BE2C (cell line): Measurements from ENCODE around the gene MAPKAPK2.

ENCODE experiments used
- DNase-seq: peaks from one replicate; pipeline ENCODE4 v3.0.0-alpha.2; 2020
- H3K27me3 ChIP-seq: fragments of 250-450 bp; sonication (Bioruptor Pico); 2 replicates; pipeline ENCODE4 v1.5.1; 2020; ENCODE audit warnings: mild to moderate bottlenecking
- H3K36me3 ChIP-seq: fragments of 250-450 bp; sonication (Bioruptor Pico); 2 replicates; pipeline ENCODE4 v1.5.1; 2020; ENCODE audit warnings: mild to moderate bottlenecking
- H3K4me1 ChIP-seq: fragments of 250-450 bp; sonication (Bioruptor Pico); 2 replicates; pipeline ENCODE4 v1.5.1; 2020
- H3K4me3 ChIP-seq: 2 replicates; pipeline ENCODE4 v1.5.1; 2011; ENCODE audit warnings: low read depth, low read length
- H3K9me3 ChIP-seq: fragments of 250-450 bp; sonication (Bioruptor Pico); 2 replicates; pipeline ENCODE4 v1.5.1; 2020
- CTCF ChIP-seq: IDR thresholded peaks from 2 replicates; pipeline ENCODE4 v1.5.1; 2012; ENCODE audit warnings: mild to moderate bottlenecking, low read depth, low read length

The MAPKAPK2 gene

GRCh38 chr1:206741142-206741701 lies 56.5 kb downstream of the MAPKAPK2 start:
- TF ChIP-seq CTCF: no peak
- Histone ChIP-seq H3K27me3 (no peaks in the 10 kb centered on the region), H3K4me1 (no peaks in the 10 kb centered on the region), H3K9me3 (no peaks in the 10 kb centered on the region), H3K4me3 (no peak overlapping the region), H3K36me3 (no peaks in the 10 kb centered on the region)
- no peak for DNase-seq

- no peak for TF ChIP-seq CTCF
- H3K36me3 ChIP-seq: no peaks in the 10 kb centered on the region
- DNase-seq: no peak
- no peaks in the 10 kb centered on the region for H3K4me1 ChIP-seq
- H3K9me3 ChIP-seq: no peaks in the 10 kb centered on the region
- H3K4me3 ChIP-seq: no peak overlapping the region
- no peaks in the 10 kb centered on the region for H3K27me3 ChIP-seq
Observed at GRCh38 chr1:206742719-206743383, 58.1 kb downstream of the MAPKAPK2 start.

- Histone ChIP-seq H3K9me3 (no peaks in the 10 kb centered on the region), H3K27me3 (no peaks in the 10 kb centered on the region), H3K4me3 (no peak overlapping the region), H3K4me1 (no peaks in the 10 kb centered on the region), H3K36me3 (no peaks in the 10 kb centered on the region)
- no peak for DNase-seq
- no peak for TF ChIP-seq CTCF
Observed at GRCh38 chr1:206744683-206745082, 60.0 kb downstream of the MAPKAPK2 start.

GRCh38 chr1:206745301-206745700 lies 60.6 kb downstream of the MAPKAPK2 start:
- no peaks in the 10 kb centered on the region for H3K27me3 ChIP-seq

GRCh38 chr1:206748348-206749030 lies 63.8 kb downstream of the MAPKAPK2 start:
- H3K27me3 ChIP-seq: no peaks in the 10 kb centered on the region
- no peaks in the 10 kb centered on the region for H3K9me3 ChIP-seq
- no peaks in the 10 kb centered on the region for H3K36me3 ChIP-seq
- TF ChIP-seq CTCF: no peak
- no peaks in the 10 kb centered on the region for H3K4me1 ChIP-seq
- no peak for DNase-seq
- H3K4me3 ChIP-seq: no peak overlapping the region

More at GRCh38 chr1:206745301-206745700, 60.6 kb downstream of the MAPKAPK2 start:
- no peak overlapping the region for H3K4me3 ChIP-seq
- H3K4me1 ChIP-seq: no peaks in the 10 kb centered on the region
- no peak for DNase-seq
- no peak for TF ChIP-seq CTCF
- no peaks in the 10 kb centered on the region for H3K36me3 ChIP-seq
- no peaks in the 10 kb centered on the region for H3K9me3 ChIP-seq

- no peak overlapping the region for H3K4me3 ChIP-seq
- H3K36me3 ChIP-seq: no peaks in the 10 kb centered on the region
- TF ChIP-seq CTCF: no peak
- no peaks in the 10 kb centered on the region for H3K27me3 ChIP-seq
- H3K9me3 ChIP-seq: no peaks in the 10 kb centered on the region
- no peaks in the 10 kb centered on the region for H3K4me1 ChIP-seq
- DNase-seq: no peak
Observed at GRCh38 chr1:206751891-206752290, 67.2 kb downstream of the MAPKAPK2 start.
